ENCODE measurements around the gene GYPA.

DNA sequence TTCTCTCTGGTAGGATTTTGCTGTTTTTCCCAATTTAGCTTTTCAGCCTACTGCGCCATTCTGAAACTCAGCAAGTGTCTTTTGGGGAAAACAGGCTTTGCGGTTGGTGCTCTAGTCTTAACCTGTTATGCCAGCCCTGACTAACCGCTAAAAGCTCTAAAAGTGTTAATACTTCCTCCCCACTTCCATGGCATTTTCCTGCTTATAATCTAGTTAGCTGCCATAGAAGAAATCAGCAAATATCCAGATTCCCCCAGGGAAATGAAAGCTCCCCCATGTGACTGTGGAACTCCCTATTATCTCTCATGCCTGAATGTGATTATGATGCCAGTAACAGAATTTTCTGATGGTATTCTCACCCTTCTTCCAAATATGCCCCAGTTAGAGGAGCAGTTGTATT is 28.7 kb upstream of the GYPA start:
- no peak for TF ChIP-seq POLR2A (IDR thresholded peaks at IDR 0.05)
- TF ChIP-seq, protein P1, sequence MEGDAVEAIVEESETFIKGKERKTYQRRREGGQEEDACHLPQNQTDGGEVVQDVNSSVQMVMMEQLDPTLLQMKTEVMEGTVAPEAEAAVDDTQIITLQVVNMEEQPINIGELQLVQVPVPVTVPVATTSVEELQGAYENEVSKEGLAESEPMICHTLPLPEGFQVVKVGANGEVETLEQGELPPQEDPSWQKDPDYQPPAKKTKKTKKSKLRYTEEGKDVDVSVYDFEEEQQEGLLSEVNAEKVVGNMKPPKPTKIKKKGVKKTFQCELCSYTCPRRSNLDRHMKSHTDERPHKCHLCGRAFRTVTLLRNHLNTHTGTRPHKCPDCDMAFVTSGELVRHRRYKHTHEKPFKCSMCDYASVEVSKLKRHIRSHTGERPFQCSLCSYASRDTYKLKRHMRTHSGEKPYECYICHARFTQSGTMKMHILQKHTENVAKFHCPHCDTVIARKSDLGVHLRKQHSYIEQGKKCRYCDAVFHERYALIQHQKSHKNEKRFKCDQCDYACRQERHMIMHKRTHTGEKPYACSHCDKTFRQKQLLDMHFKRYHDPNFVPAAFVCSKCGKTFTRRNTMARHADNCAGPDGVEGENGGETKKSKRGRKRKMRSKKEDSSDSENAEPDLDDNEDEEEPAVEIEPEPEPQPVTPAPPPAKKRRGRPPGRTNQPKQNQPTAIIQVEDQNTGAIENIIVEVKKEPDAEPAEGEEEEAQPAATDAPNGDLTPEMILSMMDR (IDR thresholded peaks at IDR 0.05): no peak
- no peak for TF ChIP-seq EP300 (IDR thresholded peaks at IDR 0.05)

All from stomach (tissue), 4 donors.